Measurements from ENCODE around the gene LRP5. TPM values are rescaled to one million over a fixed set of nuclear protein-coding genes. Genes with fewer than 3 reads are reported as not detected.

Gene LRP5
- total and polyA plus RNA-seq, 2 experiments from 2014 or later: 26.9 to 51.1 TPM

DNA sequence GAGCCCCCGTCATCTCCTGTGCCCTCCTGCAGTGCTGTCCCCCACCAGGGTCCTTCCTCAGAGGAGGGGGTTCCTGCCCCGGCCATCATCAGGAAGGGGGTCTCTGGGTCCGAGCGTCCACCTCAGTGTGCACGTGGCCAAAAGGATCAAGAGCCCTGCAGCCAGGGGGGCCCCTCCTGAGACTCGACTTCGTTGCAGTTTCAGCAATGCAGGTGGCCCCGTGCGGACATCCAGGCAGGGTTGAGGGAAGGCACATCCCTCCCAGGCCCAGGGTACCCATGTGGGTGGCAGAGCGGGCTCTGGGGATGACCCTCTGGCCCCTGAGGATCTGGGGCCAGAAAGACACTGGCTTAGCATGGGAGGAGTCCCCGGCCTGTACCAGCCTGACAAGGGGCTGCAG, 41.3 kb downstream of the LRP5 start:
- H3K79me2 ChIP-seq (replicated peaks; ENCODE audit: insufficient read depth): peaks cover 12% of the 10 kb centered on the region; the same call in 1 of the 2 replicates
- peaks cover 15% of the 10 kb centered on the region for H3K4me1 Mint-ChIP-seq
- no peaks in the 10 kb centered on the region for H3K36me3 ChIP-seq (ENCODE audit: insufficient read depth)
- no peak overlapping the region for H2AFZ ChIP-seq
- peak; percentile 15 for ATAC-seq
- no peak overlapping the region for H3K27ac Mint-ChIP-seq
- TF ChIP-seq, protein P1, sequence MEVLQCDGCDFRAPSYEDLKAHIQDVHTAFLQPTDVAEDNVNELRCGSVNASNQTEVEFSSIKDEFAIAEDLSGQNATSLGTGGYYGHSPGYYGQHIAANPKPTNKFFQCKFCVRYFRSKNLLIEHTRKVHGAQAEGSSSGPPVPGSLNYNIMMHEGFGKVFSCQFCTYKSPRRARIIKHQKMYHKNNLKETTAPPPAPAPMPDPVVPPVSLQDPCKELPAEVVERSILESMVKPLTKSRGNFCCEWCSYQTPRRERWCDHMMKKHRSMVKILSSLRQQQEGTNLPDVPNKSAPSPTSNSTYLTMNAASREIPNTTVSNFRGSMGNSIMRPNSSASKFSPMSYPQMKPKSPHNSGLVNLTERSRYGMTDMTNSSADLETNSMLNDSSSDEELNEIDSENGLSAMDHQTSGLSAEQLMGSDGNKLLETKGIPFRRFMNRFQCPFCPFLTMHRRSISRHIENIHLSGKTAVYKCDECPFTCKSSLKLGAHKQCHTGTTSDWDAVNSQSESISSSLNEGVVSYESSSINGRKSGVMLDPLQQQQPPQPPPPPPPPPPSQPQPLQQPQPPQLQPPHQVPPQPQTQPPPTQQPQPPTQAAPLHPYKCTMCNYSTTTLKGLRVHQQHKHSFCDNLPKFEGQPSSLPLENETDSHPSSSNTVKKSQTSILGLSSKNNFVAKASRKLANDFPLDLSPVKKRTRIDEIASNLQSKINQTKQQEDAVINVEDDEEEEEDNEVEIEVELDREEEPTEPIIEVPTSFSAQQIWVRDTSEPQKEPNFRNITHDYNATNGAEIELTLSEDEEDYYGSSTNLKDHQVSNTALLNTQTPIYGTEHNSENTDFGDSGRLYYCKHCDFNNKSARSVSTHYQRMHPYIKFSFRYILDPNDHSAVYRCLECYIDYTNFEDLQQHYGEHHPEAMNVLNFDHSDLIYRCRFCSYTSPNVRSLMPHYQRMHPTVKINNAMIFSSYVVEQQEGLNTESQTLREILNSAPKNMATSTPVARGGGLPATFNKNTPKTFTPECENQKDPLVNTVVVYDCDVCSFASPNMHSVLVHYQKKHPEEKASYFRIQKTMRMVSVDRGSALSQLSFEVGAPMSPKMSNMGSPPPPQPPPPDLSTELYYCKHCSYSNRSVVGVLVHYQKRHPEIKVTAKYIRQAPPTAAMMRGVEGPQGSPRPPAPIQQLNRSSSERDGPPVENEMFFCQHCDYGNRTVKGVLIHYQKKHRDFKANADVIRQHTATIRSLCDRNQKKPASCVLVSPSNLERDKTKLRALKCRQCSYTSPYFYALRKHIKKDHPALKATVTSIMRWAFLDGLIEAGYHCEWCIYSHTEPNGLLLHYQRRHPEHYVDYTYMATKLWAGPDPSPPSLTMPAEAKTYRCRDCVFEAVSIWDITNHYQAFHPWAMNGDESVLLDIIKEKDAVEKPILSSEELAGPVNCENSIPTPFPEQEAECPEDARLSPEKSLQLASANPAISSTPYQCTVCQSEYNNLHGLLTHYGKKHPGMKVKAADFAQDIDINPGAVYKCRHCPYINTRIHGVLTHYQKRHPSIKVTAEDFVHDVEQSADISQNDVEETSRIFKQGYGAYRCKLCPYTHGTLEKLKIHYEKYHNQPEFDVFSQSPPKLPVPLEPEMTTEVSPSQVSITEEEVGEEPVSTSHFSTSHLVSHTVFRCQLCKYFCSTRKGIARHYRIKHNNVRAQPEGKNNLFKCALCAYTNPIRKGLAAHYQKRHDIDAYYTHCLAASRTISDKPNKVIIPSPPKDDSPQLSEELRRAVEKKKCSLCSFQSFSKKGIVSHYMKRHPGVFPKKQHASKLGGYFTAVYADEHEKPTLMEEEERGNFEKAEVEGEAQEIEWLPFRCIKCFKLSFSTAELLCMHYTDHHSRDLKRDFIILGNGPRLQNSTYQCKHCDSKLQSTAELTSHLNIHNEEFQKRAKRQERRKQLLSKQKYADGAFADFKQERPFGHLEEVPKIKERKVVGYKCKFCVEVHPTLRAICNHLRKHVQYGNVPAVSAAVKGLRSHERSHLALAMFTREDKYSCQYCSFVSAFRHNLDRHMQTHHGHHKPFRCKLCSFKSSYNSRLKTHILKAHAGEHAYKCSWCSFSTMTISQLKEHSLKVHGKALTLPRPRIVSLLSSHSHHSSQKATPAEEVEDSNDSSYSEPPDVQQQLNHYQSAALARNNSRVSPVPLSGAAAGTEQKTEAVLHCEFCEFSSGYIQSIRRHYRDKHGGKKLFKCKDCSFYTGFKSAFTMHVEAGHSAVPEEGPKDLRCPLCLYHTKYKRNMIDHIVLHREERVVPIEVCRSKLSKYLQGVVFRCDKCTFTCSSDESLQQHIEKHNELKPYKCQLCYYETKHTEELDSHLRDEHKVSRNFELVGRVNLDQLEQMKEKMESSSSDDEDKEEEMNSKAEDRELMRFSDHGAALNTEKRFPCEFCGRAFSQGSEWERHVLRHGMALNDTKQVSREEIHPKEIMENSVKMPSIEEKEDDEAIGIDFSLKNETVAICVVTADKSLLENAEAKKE (CRISPR knock-in tag; IDR thresholded peaks at IDR 0.05): no peak
- TF ChIP-seq ZNF114 (CRISPR knock-in tag; IDR thresholded peaks at IDR 0.05): no peak
- TF ChIP-seq ZNF331 (CRISPR knock-in tag; IDR thresholded peaks at IDR 0.05; ENCODE audit: low read depth): no peak
- TF ChIP-seq, protein P2, sequence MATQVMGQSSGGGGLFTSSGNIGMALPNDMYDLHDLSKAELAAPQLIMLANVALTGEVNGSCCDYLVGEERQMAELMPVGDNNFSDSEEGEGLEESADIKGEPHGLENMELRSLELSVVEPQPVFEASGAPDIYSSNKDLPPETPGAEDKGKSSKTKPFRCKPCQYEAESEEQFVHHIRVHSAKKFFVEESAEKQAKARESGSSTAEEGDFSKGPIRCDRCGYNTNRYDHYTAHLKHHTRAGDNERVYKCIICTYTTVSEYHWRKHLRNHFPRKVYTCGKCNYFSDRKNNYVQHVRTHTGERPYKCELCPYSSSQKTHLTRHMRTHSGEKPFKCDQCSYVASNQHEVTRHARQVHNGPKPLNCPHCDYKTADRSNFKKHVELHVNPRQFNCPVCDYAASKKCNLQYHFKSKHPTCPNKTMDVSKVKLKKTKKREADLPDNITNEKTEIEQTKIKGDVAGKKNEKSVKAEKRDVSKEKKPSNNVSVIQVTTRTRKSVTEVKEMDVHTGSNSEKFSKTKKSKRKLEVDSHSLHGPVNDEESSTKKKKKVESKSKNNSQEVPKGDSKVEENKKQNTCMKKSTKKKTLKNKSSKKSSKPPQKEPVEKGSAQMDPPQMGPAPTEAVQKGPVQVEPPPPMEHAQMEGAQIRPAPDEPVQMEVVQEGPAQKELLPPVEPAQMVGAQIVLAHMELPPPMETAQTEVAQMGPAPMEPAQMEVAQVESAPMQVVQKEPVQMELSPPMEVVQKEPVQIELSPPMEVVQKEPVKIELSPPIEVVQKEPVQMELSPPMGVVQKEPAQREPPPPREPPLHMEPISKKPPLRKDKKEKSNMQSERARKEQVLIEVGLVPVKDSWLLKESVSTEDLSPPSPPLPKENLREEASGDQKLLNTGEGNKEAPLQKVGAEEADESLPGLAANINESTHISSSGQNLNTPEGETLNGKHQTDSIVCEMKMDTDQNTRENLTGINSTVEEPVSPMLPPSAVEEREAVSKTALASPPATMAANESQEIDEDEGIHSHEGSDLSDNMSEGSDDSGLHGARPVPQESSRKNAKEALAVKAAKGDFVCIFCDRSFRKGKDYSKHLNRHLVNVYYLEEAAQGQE (IDR thresholded peaks at IDR 0.05; ENCODE audit: unreplicated experiment): no peak
- no peak for TF ChIP-seq STAT1 (IDR thresholded peaks at IDR 0.05; ENCODE audit: unreplicated experiment)
- TF ChIP-seq EZH2 (IDR thresholded peaks at IDR 0.05; ENCODE audit: low read depth, unreplicated experiment): no peak
- TF ChIP-seq NANOG (IDR thresholded peaks at IDR 0.05; ENCODE audit: borderline replicate concordance): no peak
- TF ChIP-seq POLR2AphosphoS5 (IDR thresholded peaks at IDR 0.05; ENCODE audit: low read depth): no peak
- TF ChIP-seq EZH2phosphoT487 (IDR thresholded peaks at IDR 0.05; ENCODE audit: unreplicated experiment): no peak
- TF ChIP-seq, protein P3, sequence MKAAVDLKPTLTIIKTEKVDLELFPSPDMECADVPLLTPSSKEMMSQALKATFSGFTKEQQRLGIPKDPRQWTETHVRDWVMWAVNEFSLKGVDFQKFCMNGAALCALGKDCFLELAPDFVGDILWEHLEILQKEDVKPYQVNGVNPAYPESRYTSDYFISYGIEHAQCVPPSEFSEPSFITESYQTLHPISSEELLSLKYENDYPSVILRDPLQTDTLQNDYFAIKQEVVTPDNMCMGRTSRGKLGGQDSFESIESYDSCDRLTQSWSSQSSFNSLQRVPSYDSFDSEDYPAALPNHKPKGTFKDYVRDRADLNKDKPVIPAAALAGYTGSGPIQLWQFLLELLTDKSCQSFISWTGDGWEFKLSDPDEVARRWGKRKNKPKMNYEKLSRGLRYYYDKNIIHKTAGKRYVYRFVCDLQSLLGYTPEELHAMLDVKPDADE (IDR thresholded peaks at IDR 0.05): no peak
- no peaks in the 10 kb centered on the region for H3K9me2 ChIP-seq (ENCODE audit: insufficient read depth)
- H3K36me3 Mint-ChIP-seq (ENCODE audit: low read depth): peaks cover 48% of the 10 kb centered on the region
- no peaks in the 10 kb centered on the region; the same call in none of the 2 replicates for H4K20me1 ChIP-seq (replicated peaks; ENCODE audit: insufficient read depth)
- H3K4me1 ChIP-seq (ENCODE audit: insufficient read depth): peaks cover 3% of the 10 kb centered on the region; the same call in 1 of the 2 replicates
- H3K9me3 Mint-ChIP-seq: peaks cover 15% of the 10 kb centered on the region; the same call in 2 of the 3 replicates
- H3K27ac ChIP-seq (ENCODE audit: low read depth): peak overlapping the region; percentile 78
- H3F3A ChIP-seq (replicated peaks; ENCODE audit: low read depth): 0 out of 2 replicates have a peak, but pooled peaks cover 2% of the 10 kb centered on the region
- DNase-seq (ENCODE audit: low spot score): no peak
- peaks cover 24% of the 10 kb centered on the region for H3K27me3 Mint-ChIP-seq (ENCODE audit: insufficient read depth, low read depth, poor library complexity)
- no peak overlapping the region for H3K4me2 ChIP-seq
- no peak overlapping the region for H3K4me3 Mint-ChIP-seq
- H3K27me3 ChIP-seq (ENCODE audit: insufficient read depth): no peaks in the 10 kb centered on the region
- no peak overlapping the region for H3K4me3 ChIP-seq
